ENCODE measurements around the gene SLC25A21.
"Not testable (repeated sequence)": the region's sequence is repeated elsewhere in the genome, so short reads cannot be mapped to it uniquely, and the experiment has no call there.

The SLC25A21 gene

DNA sequence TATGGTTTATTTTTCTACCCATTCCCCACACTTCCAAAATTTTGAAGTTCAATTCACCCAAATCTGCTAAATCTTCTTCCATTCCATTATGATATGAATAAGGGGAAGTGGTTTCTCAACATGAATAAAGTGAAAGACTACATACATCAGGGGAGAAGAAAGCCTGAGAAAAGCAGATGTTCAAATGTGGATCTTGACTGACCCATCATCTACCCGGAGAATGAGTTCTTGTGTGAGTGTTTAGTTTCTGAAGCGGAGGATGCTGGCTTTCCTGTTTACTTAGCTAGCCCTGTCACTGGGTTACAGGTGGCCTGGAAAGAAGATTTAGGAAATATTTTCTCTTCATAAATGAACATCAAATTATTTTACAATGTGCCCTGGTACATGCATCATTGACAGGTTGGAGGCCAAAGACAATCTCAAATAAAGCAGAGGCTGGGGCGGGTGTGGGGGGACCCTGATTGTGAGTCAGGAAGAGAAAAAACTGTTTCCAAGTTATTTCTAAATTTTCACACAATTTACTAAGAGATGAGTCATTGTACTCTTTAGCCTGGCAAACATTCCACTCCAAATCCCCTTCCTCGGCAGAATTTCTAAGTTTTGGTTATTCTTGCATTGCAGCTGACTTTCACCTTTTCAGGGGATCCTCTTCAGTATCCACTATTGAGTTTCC lies 135.6 kb downstream of the SLC25A21 start:
- DNase-seq: no peak

DNA sequence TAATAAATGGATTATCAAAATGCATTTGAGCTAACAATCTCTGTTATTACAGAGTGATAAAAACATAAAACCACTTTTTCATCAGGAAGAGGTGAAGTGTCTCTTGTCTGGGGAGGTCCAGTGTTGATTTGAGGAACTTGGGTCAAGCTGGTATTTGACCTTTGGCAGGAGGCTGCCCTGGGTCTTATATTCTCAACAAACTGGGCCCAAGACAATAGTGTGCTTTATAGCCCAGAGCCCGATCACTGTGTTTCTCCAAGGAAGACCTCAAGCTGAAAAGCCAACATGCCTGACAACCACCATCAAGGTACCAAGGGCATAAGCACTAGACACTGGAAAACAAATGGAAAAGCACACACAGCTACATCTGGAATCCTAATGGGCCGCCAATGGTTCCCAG lies 137.0 kb downstream of the SLC25A21 start:
- DNase-seq: no peak

DNA sequence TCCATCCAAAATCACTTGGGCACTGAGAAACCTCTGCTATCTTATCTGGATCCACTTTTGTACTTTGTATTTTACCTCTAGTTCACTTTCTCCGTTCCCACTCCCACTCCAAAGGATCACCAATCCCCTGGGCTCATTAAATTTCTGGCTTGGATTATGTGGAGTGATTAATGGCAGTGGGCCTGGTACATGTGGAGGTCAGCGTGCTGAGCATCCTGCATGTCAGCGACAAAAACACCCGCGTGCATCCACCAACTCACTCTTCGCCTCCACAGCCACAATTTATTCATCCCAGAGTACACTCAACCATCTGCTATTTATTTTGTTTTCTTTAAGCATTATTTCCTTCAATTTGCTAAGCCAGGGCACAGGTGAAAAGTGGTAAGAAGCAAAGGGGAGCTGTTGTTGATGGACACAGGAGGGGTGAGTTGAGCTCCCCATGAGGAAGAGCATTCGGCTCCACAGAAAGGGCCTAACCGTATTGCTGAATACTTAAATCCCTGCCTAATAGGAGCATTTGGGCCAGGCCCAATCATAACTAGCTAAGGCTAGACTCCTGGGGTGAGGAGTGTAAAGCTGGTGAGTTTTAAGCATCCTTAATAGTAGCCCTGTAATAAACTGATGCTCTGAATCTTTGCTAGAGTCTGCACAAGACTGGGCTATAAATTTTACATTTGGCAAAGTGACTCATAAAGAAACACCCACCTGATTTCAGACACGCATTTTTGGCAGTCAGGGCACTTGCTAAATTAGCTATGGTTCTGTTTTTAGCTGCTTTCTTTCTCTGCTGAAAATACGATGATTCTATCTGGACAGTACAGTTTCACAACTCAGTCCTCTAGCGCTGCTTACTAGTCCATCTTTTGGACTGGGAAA lies 137.8 kb downstream of the SLC25A21 start:
- DNase-seq: no peak

DNA sequence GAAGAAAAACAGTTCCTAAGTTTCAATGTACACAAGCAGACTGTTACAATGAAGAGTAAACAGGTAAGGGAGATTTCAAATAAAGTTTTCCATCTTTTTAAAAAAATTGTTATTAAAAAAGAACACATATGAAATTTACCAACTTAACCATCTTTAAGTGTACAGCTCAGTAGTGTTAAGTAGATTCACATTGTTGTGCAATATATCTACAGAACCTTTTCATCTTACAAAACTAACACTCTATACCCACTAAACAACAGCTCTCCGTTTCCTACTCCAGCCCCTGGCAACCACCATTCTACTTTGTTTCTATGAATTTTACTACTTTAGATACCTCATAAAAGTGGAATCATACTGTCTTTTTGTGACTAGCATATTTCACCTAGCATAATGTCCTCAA lies 139.5 kb downstream of the SLC25A21 start:
- no peak for DNase-seq

DNA sequence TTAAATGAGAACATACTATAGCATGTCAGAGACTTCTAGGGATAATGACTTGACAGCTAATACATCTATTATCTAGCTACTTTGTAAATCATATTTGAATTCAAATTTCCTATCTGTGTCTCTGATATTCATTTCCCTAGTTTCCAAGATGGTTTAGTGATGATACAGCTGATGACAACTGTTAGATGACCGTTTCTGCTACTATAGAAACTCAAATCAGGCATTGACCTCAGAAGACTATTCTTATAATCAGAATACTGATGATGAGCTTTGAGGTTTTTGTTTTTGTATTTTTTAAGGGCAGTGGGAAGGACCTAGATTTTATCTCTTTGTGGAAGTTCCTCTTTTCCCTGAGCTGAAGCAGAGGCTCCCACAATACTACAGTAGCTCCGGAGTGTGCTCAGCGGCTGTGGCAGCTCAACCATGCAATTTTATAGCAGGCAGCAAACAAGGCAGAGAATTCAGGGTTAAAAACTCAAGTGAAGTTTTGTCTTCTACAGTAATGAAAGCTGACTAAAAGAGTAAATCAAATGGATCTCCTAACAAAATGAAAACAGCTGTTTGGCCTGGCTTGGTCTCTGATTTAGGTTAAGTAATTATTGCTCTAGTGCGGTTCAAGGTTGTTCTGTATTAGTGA lies 145.1 kb downstream of the SLC25A21 start:
- no peak for DNase-seq

DNA sequence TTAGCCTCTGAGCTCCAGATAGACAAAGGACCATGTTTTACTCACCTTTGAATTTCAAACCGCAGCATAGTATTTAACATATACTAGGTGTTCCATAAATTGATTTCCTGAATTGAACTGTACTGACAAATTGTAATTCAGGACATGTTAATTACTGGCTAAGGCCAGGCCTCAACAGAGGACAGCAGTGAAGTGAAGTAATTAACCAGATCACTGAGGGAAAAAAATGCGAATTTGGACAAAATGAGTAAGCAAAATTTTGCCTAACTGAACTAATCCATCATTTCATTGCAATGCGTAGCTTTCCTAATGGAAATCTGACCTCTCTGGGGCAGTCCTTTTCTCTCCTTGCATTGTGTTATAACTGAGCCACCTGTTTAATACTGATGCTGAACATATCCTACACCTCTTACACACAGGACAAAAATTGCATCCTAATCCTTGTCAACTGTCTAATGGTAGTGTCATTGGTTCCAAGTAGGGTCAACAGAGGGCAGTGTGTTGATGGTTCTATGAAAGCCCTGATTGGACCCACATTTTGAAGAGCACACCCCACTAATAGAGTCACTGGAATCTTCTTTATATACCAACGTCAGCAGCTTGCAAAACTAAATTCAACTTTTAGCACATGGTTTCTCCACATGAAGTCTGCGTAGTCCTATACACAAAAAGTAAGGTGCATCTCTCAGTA lies 148.4 kb downstream of the SLC25A21 start:
- no peak for DNase-seq

DNA sequence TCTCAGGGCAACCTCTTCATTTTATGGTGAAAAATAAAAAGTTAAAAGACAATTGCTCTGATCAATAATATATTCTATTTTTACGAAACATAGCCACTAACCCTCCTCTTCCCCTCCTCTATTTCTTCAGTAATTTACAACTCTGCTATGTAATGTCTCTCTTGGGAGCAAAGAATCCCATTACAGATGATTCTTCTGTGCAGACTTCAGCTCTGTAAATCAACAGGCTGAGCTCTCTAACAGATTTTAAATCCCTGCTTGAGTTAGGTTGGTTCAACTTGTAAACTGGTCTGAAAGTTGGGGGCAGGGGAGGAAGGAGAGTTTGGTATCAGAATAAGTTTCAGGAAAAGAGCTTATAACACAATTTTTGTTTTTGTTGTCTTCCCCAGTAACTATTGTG lies 151.0 kb downstream of the SLC25A21 start:
- no peak for DNase-seq

DNA sequence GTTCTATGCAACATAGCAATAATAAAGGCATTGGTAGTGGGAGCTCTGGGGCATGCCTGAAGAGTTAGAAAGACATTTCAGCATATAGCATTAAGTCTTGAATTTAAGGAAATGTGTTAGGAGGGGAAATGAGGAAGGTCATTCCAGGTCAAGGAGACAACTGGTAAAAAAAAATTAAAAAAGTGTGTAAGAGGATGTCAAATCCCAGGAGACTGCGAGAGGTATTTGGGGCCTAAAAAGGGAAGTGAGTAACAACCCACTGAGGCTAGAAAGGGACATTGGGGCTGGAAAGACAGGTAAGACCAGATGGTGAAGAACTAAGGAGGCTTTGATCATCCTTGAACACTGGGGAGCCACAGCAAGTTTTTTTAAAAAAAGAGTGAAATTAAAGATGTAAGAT lies 152.9 kb downstream of the SLC25A21 start:
- DNase-seq: no peak

DNA sequence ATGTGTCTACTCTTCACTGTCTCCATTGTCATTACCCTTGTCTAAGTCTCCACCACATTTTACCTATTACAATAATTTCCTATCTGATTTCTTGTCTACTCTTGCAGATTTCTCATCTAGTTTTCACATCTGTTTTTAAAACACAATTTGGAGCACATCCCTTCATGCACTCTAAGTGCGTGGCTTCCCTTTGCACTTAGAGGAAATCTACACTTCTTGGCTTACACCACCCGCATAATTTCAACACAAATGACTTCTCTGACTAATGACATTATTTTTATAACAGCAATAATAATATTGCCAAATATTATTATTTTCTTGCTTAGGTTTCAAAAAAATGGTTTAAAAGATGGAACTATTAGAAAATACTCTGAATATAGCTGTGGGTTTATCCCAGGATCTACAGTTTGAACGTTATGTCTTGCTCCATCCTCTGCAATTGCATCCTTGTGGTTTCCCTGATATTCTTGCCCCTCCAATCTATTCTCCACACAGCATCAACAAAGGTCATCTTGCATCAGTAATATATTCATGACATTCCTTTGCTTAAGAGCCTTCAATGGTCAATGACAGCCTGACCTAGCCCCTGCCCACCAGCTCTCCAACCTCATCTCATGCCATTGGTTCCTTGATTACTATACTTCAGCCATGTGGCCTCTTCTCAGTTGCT lies 153.7 kb downstream of the SLC25A21 start:
- DNase-seq: no peak

DNA sequence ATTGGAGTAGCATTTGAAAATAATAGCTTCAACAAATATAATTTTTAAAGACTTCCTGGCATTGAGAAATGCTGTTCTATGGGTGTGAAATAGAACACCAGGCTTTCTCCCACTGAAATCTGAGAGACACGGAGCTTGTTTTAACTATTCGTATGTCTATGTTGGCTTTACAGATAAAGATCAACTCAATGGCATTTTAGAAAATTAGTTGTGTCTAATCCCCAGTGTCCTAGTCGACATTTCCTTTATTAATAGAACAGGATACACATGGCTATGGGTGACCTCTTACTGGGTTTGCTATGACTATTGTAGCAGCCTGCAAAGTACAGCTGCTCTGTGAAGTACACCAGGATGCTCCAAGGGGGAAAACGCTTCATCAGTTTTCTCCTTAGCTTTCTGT lies 159.3 kb downstream of the SLC25A21 start:
- no peak for DNase-seq

DNA sequence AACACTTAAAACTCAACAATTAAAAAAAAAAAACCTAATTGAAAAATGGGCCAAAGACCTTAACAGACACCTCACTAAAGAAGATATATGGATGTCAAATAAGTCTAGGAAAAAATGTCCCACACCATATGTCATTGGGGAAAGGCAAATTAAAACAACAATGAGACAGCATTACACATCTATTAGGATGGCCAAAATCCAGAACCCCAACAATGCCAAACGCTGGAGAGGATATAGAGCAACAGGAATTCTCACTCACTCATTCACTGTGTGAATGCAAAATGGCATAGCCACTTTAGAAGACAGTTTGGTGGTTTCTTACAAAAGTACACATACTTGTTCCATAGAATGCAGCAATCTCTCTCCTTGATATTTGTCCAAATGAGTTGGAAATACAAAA lies 173.7 kb downstream of the SLC25A21 start:
- DNase-seq: no peak

DNA sequence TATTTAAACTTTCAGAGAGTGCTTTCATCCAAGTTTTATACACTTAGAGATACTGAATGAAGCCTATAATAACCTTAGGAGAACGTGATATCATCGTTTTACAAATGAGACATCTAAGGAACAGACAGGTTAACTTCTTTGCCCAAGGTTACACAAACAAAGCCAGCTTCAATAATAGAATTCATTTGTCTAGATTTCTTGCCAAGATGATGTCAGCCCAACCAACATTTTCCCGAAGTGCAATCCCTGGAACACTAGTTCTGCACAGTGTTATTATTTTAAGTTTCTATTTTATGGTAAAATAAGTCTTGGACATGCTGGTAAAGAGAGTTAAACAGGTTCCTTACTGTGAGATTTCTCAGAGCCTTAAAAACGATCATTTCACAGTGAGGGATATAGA lies 174.6 kb downstream of the SLC25A21 start:
- no peak for DNase-seq

DNA sequence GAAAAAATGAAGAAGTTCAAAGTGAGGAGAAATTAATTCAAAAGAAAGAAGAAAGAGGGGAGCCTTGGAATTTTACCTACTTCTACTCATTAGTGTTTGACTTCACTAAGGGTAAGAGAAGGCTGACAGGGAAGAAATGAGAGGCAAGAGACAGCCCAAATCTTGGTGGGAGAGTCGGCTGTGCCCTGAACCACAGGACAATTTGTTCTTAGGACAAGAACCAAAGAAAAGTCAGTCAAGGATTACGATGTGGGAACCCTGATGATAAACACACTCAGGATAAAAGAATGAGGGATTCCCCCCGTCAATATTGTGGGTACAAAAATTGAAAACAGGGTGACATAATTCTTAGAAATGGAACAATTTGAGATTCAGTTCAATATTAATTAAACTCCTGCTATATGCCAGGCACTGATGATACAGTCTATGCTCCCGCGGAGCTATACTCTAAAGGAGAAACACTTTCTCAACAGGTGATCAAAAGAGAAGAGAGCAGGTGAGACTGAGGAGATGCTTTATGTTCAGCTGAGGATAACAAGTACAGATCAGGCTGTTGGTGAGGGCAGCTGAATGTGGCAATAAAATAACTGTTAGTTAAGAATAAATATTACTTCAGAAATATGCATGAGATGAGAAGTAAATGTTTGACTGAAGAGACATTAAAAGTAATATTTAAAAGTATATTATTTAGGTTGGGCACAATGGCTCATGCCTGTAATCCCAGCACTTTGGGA lies 175.4 kb downstream of the SLC25A21 start:
- no peak for DNase-seq

DNA sequence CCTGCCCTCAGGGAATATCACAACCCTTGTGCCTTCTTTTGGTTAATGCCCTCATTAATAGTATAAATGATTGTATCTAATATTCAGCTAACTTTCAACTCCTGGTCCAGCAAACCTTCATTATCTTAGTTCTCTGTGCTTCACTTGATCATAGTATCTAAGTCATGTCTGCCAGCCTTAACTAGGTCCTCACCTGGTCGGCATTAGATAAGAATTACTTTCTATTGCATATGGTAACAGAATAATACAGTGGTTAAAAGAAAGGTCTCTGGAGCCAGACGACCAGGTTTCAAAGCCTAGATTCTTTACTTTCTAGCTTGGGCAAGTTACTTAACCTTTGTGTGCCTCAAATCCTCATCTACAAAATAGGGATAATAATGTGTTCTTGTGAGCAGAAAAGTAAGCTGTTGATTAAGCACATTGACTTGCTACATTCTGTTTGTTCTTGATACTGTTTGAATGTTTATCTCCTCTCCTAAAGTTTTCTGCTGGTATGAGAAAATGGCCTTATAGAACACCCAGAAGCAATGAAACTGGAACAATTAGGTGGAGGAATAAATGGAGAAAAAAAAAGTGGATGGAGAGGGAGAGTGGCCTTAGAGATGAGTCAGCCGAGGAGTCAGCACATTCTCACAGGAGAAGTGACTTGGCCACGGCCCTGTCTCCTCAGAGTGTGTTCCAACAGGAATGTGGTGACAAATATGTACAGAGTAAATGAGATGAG lies 176.1 kb downstream of the SLC25A21 start:
- no peak for DNase-seq

DNA sequence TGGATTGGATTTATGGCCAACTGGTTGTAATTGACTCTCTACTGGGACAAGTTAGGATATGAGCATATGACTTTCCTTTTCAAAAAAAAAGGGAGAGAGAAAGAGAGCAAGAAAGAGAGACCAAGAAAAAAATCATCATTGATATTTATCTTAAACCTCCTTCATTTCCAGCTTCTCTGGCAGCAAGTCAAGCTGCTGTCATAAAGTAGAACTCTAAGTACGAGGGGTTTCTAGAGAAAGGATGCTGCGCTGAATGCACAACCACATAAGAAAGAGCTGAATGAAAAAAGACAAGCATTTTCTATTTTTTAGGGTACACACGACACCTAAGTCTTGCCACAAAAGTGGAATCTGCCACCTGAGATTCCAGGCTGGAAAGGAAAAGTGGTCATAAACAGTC lies 182.6 kb downstream of the SLC25A21 start:
- DNase-seq: no peak

DNA sequence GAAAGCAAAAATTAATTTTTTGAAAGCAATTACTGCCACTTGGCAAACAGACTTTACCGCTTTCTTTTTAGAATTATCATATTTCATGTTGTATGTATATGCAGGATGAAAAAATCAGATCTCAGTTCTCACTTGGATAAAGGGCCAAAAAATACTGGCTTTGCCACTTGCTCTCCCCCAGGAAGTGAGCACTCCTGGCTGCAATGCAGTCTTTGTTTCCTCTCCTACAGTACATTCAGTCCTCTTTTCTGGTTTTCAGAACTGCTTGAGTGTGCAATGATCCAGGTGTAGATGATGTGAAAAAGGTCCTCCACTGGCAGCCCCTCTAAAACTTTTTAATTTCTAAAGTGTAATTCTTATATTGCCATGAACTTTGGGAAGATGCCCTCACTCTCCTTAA lies 183.4 kb downstream of the SLC25A21 start:
- DNase-seq: no peak

DNA sequence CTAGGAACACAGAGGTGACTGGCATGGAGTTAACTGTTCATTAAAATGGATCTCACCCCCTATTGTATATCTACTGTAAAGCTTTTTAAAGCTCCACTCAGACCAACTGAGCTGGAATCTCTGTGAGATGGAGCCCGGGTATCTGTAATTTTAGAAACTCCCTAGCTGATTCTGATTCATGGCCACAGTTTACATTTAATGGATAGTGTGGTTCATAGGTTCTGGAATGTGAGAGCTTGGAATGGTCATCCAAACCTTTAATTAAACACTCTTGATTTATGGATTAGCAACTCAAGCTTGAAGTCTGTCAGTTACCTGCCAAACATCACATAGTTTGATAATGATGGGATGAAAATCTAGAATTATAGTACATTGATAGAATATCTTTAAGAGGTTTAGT lies 183.8 kb downstream of the SLC25A21 start:
- DNase-seq: no peak

DNA sequence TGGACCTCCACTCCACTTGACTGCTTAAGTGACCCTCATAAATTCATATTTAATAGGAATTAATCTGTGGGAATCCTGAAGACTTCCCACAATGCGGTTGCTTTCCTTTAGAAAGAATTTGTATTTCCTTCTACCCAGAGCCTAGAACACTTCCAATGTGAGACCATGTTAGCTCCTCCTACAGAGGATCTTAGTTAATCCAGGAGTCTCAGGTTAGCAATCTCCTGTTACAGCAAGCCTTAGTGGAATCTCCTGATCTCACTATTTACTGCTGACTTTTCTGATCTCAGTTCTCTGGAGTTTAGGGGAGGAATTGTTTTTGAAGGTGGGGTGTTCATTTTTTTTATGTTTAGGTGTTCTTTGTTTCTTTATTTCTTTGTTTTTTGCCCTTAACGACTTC lies 186.0 kb downstream of the SLC25A21 start:
- no peak for DNase-seq

DNA sequence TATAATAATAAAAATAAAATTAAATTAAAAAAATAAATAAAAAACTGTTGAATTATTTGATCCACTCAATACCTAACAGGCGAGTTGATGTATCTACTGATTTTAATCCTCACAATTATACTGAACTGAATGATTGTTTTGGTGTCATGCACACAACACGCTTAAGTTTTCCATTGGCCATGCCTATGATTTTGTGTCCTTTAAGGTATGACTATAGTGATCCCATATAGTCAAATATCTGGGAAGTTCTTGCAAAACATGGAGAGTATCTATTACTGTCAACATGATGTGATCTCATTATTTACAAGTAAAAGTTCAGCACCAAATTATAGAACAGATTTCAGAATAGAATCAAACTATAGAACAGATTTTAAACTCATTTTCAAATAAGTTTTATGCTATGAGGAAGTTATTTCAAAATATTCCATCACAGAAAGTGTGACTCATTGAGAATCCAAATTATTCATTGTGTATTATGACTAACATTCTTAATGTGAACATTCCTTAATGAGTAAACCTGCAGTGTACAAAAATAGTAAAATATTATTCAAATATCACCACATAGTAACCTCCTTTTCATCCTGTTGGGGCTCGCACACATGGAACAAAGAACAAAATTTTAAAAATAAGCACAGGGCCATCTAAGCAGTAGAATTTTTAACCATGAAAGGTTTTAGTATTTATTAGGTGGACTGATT lies 190.4 kb downstream of the SLC25A21 start:
- no peak for DNase-seq

DNA sequence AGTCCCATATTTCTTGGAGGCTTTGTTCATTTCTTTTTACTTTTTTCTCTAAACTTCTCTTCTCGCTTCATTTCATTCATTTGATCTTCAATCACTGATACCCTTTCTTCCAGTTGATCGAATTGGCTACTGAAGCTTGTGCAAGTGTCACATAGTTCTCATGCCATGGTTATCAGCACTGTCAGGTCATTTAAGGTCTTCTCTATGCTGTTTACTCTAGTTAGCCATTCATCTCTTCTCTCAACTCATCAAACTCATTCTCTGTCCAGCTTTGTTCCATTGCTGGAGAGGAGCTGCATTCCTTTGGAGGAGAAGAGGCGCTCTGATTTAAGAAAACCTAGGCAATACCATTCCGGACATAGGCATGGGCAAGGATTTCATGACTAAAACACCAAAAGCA lies 192.0 kb downstream of the SLC25A21 start:
- DNase-seq: not testable (repeated sequence)

DNA sequence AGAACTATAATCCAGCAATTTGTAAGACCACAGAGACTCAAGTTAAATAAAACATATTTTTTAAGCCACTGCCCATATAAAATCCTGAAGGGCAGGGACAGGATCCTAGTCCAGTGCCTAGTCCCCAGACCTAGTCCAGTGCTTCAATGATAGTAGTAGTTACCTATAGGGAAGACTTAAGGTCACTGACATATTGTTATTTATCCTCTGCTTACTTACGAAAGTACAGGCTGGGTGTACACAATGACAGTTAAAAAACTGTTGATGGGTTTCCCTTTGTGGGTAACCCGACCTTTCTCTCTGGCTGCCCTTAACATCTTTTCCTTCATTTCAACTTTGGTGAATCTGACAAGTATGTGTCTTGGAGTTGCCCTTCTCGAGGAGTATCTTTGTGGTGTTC lies 192.5 kb downstream of the SLC25A21 start:
- DNase-seq: no peak
